Thyroid gland (tissue), 4 donors: ENCODE results near the gene SETX. TPM values are rescaled to one million over a fixed set of nuclear protein-coding genes. Genes with fewer than 3 reads are reported as not detected.
A peak's percentile ranks its signal among the peaks of the same experiment; 100 is the strongest.

Source experiments
- DNase-seq, 2 donors: peaks; one replicate each; pipeline ENCODE4 v3.0.0-alpha.2; 2019
- H3K27ac ChIP-seq, 3 donors: fragments of 200-600 bp; sonication (generic); 1 replicate in 2 of 3; 2 replicates in 1 of 3; pipeline ENCODE4 v1.5.1; 2016 to 2019; ENCODE audit warnings: mild to moderate bottlenecking in 1 of 3, moderate library complexity in 1 of 3
- H3K27me3 ChIP-seq: fragments of 200-600 bp; sonication (generic); one replicate; pipeline ENCODE4 v1.5.1; 2019
- H3K36me3 ChIP-seq, 2 donors: fragments of 200-600 bp; sonication (generic); one replicate each; pipeline ENCODE4 v1.5.1; 2016 to 2019
- H3K4me1 ChIP-seq, 2 donors: fragments of 200-600 bp; sonication (generic); one replicate each; pipeline ENCODE4 v1.5.1; 2017 to 2019
- H3K4me3 ChIP-seq, 3 donors: fragments of 200-600 bp; sonication (generic); replicated peaks in 1 of 3; 1 replicate in 2 of 3; 2 replicates in 1 of 3; pipeline ENCODE4 v1.5.1; 2016; ENCODE audit warnings: mild to moderate bottlenecking in 1 of 3
- H3K9me3 ChIP-seq: fragments of 200-600 bp; sonication (generic); one replicate; pipeline ENCODE4 v1.5.1; 2017
- CTCF ChIP-seq, 6 experiments: fragments of 200-600 bp in 3 of 6; fragments of 450-650 bp in 3 of 6; sonication (generic) in 3 of 6; IDR thresholded peaks; one replicate each; pipeline ENCODE4 v1.5.1; 2016 to 2019; ENCODE audit warnings: antibody characterized with exemption in 6 of 6, mild to moderate bottlenecking in 2 of 6, inconsistent platforms in 1 of 6, moderate library complexity in 1 of 6
- POLR2A ChIP-seq, 2 donors: fragments of 450-650 bp; IDR thresholded peaks; one replicate each; pipeline ENCODE4 v1.6.1; 2017; ENCODE audit warnings: antibody characterized with exemption in 2 of 2, mild to moderate bottlenecking in 2 of 2, moderate library complexity in 1 of 2
- WGBS, 2 donors: methylation state at CpG; one replicate each; pipeline ENCODE4 v1.1.5; 2017; 5-methylcytosine and 5-hydroxymethylcytosine counted together
- intact Hi-C: fragments of 100-400 bp; cut with DNase I; formaldehyde crosslinking; loops from one replicate; pipeline ENCODE4 v1.15.1; 2023
- total RNA-seq, 4 donors: library from RNA; depleted of rRNA; stranded (reverse); fragments of >200 nt; gene quantifications; one replicate each; pipeline ENCODE4 v1.2.3, GENCODE V29; 2016

The SETX gene
- total RNA-seq, 4 donors from 2014 or later, result 132 to 192 (median 170) TPM

- no peaks in the 10 kb centered on the region for H3K27me3 ChIP-seq
- peaks cover 42 to 52% of the 10 kb centered on the region in 2 donors for H3K4me1 ChIP-seq
- peak overlapping the region; percentile 27 to 86 (median 61) for H3K27ac ChIP-seq
- no peaks in the 10 kb centered on the region for H3K9me3 ChIP-seq
- WGBS, 2 donors, result 56 to 57% methylated on average over 6 of the region's 6 CpGs
- intact Hi-C loops, result no loop called here
- peaks cover 22 to 29% of the 10 kb centered on the region in 2 donors for H3K36me3 ChIP-seq
- peak overlapping the region in 1 of 3 donors; percentile 4 for H3K4me3 ChIP-seq
- TF ChIP-seq CTCF (IDR thresholded peaks at IDR 0.05) (no peak), POLR2A (IDR thresholded peaks at IDR 0.05) (no peak)
- no peak for DNase-seq
Measured at GRCh38 chr9:132350861-132351315, 3.9 kb downstream of the SETX start.

GRCh38 chr9:132348676-132349075 is 6.1 kb downstream of the SETX start:
- no peak overlapping the region for H3K4me3 ChIP-seq
- intact Hi-C loops, result loop anchor here (10.0 kb wide), 1 partner anchor 74 kb away; no protein-coding TSS in a partner anchor
- 26 to 30% methylated on average over 5 of the region's 5 CpGs for WGBS, 2 donors

GRCh38 chr9:132346177-132346576 is 8.6 kb downstream of the SETX start:
- TF ChIP-seq CTCF (IDR thresholded peaks at IDR 0.05) (no peak), POLR2A (IDR thresholded peaks at IDR 0.05) (no peak)
- 91 to 92% methylated on average over 5 of the region's 5 CpGs for WGBS, 2 donors
- Histone ChIP-seq H3K9me3 (no peaks in the 10 kb centered on the region), H3K4me3 (no peak overlapping the region), H3K27ac (no peak overlapping the region), H3K27me3 (no peaks in the 10 kb centered on the region), H3K4me1 (peaks cover 26 to 40% of the 10 kb centered on the region in 2 donors), H3K36me3 (peaks cover 60 to 63% of the 10 kb centered on the region in 2 donors)
- no peak for DNase-seq
- intact Hi-C loops, result loop anchor here (10.0 kb wide), 1 partner anchor 71 kb away; no protein-coding TSS in a partner anchor

More at GRCh38 chr9:132348676-132349075, 6.1 kb downstream of the SETX start:
- peak; percentile 93 for DNase-seq
- TF ChIP-seq CTCF (IDR thresholded peaks at IDR 0.05) (no peak), POLR2A (IDR thresholded peaks at IDR 0.05) (no peak)
- Histone ChIP-seq H3K4me1 (peaks cover 37 to 53% of the 10 kb centered on the region in 2 donors), H3K9me3 (no peaks in the 10 kb centered on the region), H3K36me3 (peaks cover 44 to 51% of the 10 kb centered on the region in 2 donors), H3K27me3 (no peaks in the 10 kb centered on the region), H3K27ac (peak overlapping the region; percentile 61 to 86 (median 67))

- no peaks in the 10 kb centered on the region for H3K9me3 ChIP-seq
- intact Hi-C loops, result loop anchor here (10.0 kb wide), 1 partner anchor 67 kb away; no protein-coding TSS in a partner anchor
- WGBS, 2 donors, result 71 to 72% methylated on average over 9 of the region's 9 CpGs
- H3K4me3 ChIP-seq, result no peak overlapping the region
- TF ChIP-seq POLR2A (IDR thresholded peaks at IDR 0.05) (no peak), CTCF (IDR thresholded peaks at IDR 0.05) (no peak)
- DNase-seq, result peak; percentile 79 to 82
- H3K36me3 ChIP-seq, result peaks cover 72 to 81% of the 10 kb centered on the region in 2 donors
- peaks cover 12 to 25% of the 10 kb centered on the region in 2 donors for H3K4me1 ChIP-seq
- peak overlapping the region; percentile 55 to 83 (median 77) for H3K27ac ChIP-seq
- no peaks in the 10 kb centered on the region for H3K27me3 ChIP-seq
Measured at GRCh38 chr9:132341177-132341840, 13.5 kb downstream of the SETX start.

- 95 to 98% methylated on average over 3 of the region's 3 CpGs for WGBS, 2 donors
- intact Hi-C loops, result no loop called here
- H3K36me3 ChIP-seq, result peaks cover 59 to 82% of the 10 kb centered on the region in 2 donors
- no peaks in the 10 kb centered on the region for H3K27me3 ChIP-seq
- H3K4me3 ChIP-seq, result no peak overlapping the region
- H3K27ac ChIP-seq, result no peak overlapping the region
- no peak for TF ChIP-seq POLR2A (IDR thresholded peaks at IDR 0.05)
- no peaks in the 10 kb centered on the region for H3K9me3 ChIP-seq
- H3K4me1 ChIP-seq, result no peaks in the 10 kb centered on the region
- DNase-seq, result no peak
Measured at GRCh38 chr9:132334364-132334763, 20.4 kb downstream of the SETX start.
